Hepatocyte (in vitro differentiated cells): ENCODE measurements around the gene PSMB2.

Source experiments
- EZH2 ChIP-seq: fragments of 200-600 bp; sonication (generic); IDR thresholded peaks from 2 replicates; pipeline ENCODE4 v1.6.1; 2016; ENCODE audit warnings: antibody characterized with exemption, mild to moderate bottlenecking, borderline replicate concordance
- EZH2phosphoT487 ChIP-seq: fragments of 200-600 bp; sonication (generic); IDR thresholded peaks from one replicate; pipeline ENCODE4 v1.6.1; 2018; ENCODE audit warnings: antibody characterized with exemption, mild to moderate bottlenecking, low read depth, moderate library complexity; ENCODE audit not compliant: unreplicated experiment, severe bottlenecking
- TF ChIP-seq, protein P1 (sequence below): fragments of 200-600 bp; sonication (generic); IDR thresholded peaks from 2 replicates; pipeline ENCODE4 v1.5.1; 2016; ENCODE audit warnings: antibody characterized with exemption, mild to moderate bottlenecking; ENCODE audit not compliant: poor library complexity

DNA sequence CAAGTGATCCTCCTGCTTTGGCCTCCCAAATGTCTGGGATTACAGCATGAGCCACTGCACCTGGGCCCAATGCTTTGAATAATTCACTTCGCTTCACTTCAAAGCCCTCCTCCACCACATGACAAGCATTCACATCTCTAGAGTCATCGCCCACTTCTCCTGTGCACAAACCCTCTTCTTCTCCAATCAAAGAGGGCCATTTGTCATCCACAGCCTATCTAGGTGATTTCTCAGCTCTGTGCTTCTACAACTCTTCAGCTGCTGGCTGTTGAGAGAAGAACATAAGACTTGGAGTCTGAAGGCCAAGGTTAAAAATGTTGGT is 20.1 kb upstream of the PSMB2 start:
- no peak for TF ChIP-seq EZH2
- TF ChIP-seq, protein P1, sequence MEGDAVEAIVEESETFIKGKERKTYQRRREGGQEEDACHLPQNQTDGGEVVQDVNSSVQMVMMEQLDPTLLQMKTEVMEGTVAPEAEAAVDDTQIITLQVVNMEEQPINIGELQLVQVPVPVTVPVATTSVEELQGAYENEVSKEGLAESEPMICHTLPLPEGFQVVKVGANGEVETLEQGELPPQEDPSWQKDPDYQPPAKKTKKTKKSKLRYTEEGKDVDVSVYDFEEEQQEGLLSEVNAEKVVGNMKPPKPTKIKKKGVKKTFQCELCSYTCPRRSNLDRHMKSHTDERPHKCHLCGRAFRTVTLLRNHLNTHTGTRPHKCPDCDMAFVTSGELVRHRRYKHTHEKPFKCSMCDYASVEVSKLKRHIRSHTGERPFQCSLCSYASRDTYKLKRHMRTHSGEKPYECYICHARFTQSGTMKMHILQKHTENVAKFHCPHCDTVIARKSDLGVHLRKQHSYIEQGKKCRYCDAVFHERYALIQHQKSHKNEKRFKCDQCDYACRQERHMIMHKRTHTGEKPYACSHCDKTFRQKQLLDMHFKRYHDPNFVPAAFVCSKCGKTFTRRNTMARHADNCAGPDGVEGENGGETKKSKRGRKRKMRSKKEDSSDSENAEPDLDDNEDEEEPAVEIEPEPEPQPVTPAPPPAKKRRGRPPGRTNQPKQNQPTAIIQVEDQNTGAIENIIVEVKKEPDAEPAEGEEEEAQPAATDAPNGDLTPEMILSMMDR, result no peak
- no peak for TF ChIP-seq EZH2phosphoT487
